ENCODE results near the gene RBP3. TPM values are rescaled to one million over a fixed set of nuclear protein-coding genes. Genes with fewer than 3 reads are reported as not detected.

The RBP3 gene
- total and polyA plus RNA-seq, 8 donors, result not detected

GRCh38 chr10:47364911-47365310, 16.7 kb downstream of the RBP3 start:
- Histone ChIP-seq H3K4me3 (no peak overlapping the region), H3K4me1 (no peaks in the 10 kb centered on the region), H3K27me3 (no peaks in the 10 kb centered on the region), H3K27ac (no peak overlapping the region), H3K36me3 (no peaks in the 10 kb centered on the region), H3K9me3 (no peaks in the 10 kb centered on the region)
- WGBS, 2 donors, result 94 to 99% methylated on average over 6 of the region's 6 CpGs
- no peak for ATAC-seq
- peak in 1 of 6 donors; percentile 30 for DNase-seq
- intact Hi-C loops (cut with DNase I), result no loop called here
- no peak for TF ChIP-seq CTCF (IDR thresholded peaks at IDR 0.05)
- FAIRE-seq, result no peak

- no peaks in the 10 kb centered on the region for H3K27me3 ChIP-seq
- 90 to 95% methylated on average over 9 of the region's 9 CpGs for WGBS, 2 donors
Observed at GRCh38 chr10:47365431-47366180, 17.4 kb downstream of the RBP3 start.

GRCh38 chr10:47366181-47366631, 18.0 kb downstream of the RBP3 start:
- no peak overlapping the region for H3K4me3 ChIP-seq
- no peaks in the 10 kb centered on the region for H3K9me3 ChIP-seq
- H3K27ac ChIP-seq, result no peak overlapping the region
- no peaks in the 10 kb centered on the region for H3K36me3 ChIP-seq
- DNase-seq (peak in 3 of 6 donors; percentile 40 to 51 (median 46)), ATAC-seq (peak; percentile 71 to 87 (median 78)), FAIRE-seq (no peak)
- intact Hi-C loops (cut with DNase I), result no loop called here
- no peaks in the 10 kb centered on the region for H3K4me1 ChIP-seq
- WGBS, 2 donors, result 46 to 48% methylated on average over 5 of the region's 5 CpGs
- H3K27me3 ChIP-seq, result no peaks in the 10 kb centered on the region
- no peak for TF ChIP-seq CTCF (IDR thresholded peaks at IDR 0.05)

More at GRCh38 chr10:47365431-47366180, 17.4 kb downstream of the RBP3 start:
- DNase-seq (peak in 2 of 6 donors; percentile 3 to 22), ATAC-seq (no peak), FAIRE-seq (no peak)
- Histone ChIP-seq H3K9me3 (no peaks in the 10 kb centered on the region), H3K4me3 (no peak overlapping the region), H3K27ac (no peak overlapping the region), H3K4me1 (no peaks in the 10 kb centered on the region), H3K36me3 (no peaks in the 10 kb centered on the region)
- intact Hi-C loops (cut with DNase I), result no loop called here
- TF ChIP-seq CTCF (IDR thresholded peaks at IDR 0.05), result no peak

- Histone ChIP-seq H3K36me3 (no peaks in the 10 kb centered on the region), H3K9me3 (no peaks in the 10 kb centered on the region), H3K27me3 (no peaks in the 10 kb centered on the region), H3K27ac (no peak overlapping the region), H3K4me1 (no peaks in the 10 kb centered on the region), H3K4me3 (no peak overlapping the region)
- WGBS, 2 donors, result 74 to 79% methylated on average over 8 of the region's 8 CpGs
- no peak for ATAC-seq
- DNase-seq, result peak in 2 of 6 donors; percentile 2 to 18
- intact Hi-C loops (cut with DNase I), result no loop called here
- FAIRE-seq, result no peak
- no peak for TF ChIP-seq CTCF (IDR thresholded peaks at IDR 0.05)
Observed at GRCh38 chr10:47366731-47367460, 18.7 kb downstream of the RBP3 start.

Measured in pancreas (tissue), 10 donors.